Liver (tissue), 9 donors: ENCODE data around the gene CCDC15. TPM values are rescaled to one million over a fixed set of nuclear protein-coding genes. Genes with fewer than 3 reads are reported as not detected.
"Not testable (repeated sequence)": the region's sequence is repeated elsewhere in the genome, so short reads cannot be mapped to it uniquely, and the experiment has no call there.

Source experiments
- DNase-seq: peaks from one replicate; pipeline ENCODE4 v3.0.0-alpha.2; 2017; ENCODE audit warnings: low spot score
- H3K27ac ChIP-seq, 2 donors: one replicate each; pipeline ENCODE4 v1.7.0; 2013; ENCODE audit warnings: inconsistent platforms in 2 of 2, low read length in 2 of 2, control low read depth in 1 of 2, low read depth in 1 of 2, mild to moderate bottlenecking in 1 of 2
- H3K27me3 ChIP-seq, 4 donors: one replicate each; pipeline versions ENCODE4 v1.6.1 to v1.7.0; 2013; ENCODE audit warnings: low read length in 3 of 4, inconsistent platforms in 1 of 4, mild to moderate bottlenecking in 1 of 4, moderate library complexity in 1 of 4; ENCODE audit not compliant: control insufficient read depth in 4 of 4, insufficient read depth in 4 of 4
- H3K36me3 ChIP-seq, 4 donors: one replicate each; pipeline versions ENCODE4 v1.6.1 to v1.7.0; 2013; ENCODE audit warnings: low read length in 3 of 4, mild to moderate bottlenecking in 3 of 4, low read depth in 1 of 4, moderate library complexity in 1 of 4; ENCODE audit not compliant: control insufficient read depth in 4 of 4, insufficient read depth in 3 of 4
- H3K4me1 ChIP-seq, 4 donors: one replicate each; pipeline versions ENCODE4 v1.6.1 to v1.7.0; 2013; ENCODE audit warnings: low read length in 3 of 4, mild to moderate bottlenecking in 3 of 4, moderate library complexity in 1 of 4; ENCODE audit not compliant: control insufficient read depth in 4 of 4, insufficient read depth in 4 of 4
- H3K4me3 ChIP-seq, 3 donors: one replicate each; pipeline versions ENCODE4 v1.6.1 to v1.7.0; 2013; ENCODE audit warnings: low read length in 3 of 3, control low read depth in 1 of 3, low read depth in 1 of 3, mild to moderate bottlenecking in 1 of 3
- H3K9ac ChIP-seq, 2 donors: one replicate each; pipeline ENCODE4 v1.7.0; 2013; ENCODE audit warnings: low read length in 2 of 2, mild to moderate bottlenecking in 2 of 2, moderate library complexity in 2 of 2, control low read depth in 1 of 2, low read depth in 1 of 2
- H3K9me3 ChIP-seq, 4 donors: one replicate each; pipeline versions ENCODE4 v1.6.1 to v1.7.0; 2013; ENCODE audit warnings: low read length in 3 of 4; ENCODE audit not compliant: control insufficient read depth in 4 of 4
- EGR1 ChIP-seq, 2 donors: IDR thresholded peaks; 2 replicates each; pipeline ENCODE4 v1.6.1; 2016 to 2018; ENCODE audit warnings: antibody characterized with exemption in 2 of 2, low read depth in 2 of 2
- FOXA1 ChIP-seq: IDR thresholded peaks from 2 replicates; pipeline ENCODE4 v1.6.1; 2016; ENCODE audit warnings: antibody characterized with exemption
- FOXA2 ChIP-seq: IDR thresholded peaks from 2 replicates; pipeline ENCODE4 v1.6.1; 2016; ENCODE audit warnings: antibody characterized with exemption
- RAD21 ChIP-seq, 2 donors: IDR thresholded peaks; 2 replicates each; pipeline ENCODE4 v1.6.1; 2016; ENCODE audit warnings: antibody characterized with exemption in 2 of 2, mild to moderate bottlenecking in 2 of 2
- RXRA ChIP-seq, 2 donors: IDR thresholded peaks; 2 replicates each; pipeline ENCODE4 v1.6.1; 2017 to 2018; ENCODE audit warnings: antibody characterized with exemption in 2 of 2, mild to moderate bottlenecking in 1 of 2
- SP1 ChIP-seq: IDR thresholded peaks from 2 replicates; pipeline ENCODE4 v1.6.1; 2018; ENCODE audit warnings: antibody characterized with exemption, mild to moderate bottlenecking
- TAF1 ChIP-seq: conservative IDR thresholded peaks from 2 replicates; pipeline ENCODE4 v1.6.1; 2016; ENCODE audit warnings: antibody characterized with exemption, mild to moderate bottlenecking
- YY1 ChIP-seq: IDR thresholded peaks from 2 replicates; pipeline ENCODE4 v1.6.1; 2016; ENCODE audit warnings: antibody characterized with exemption, mild to moderate bottlenecking
- WGBS: extraction: QIAGEN DNeasy Blood & Tissue Kit; methylation state at CpG from one replicate; pipeline ENCODE4 v1.1.7; 2013; 5-methylcytosine and 5-hydroxymethylcytosine counted together
- polyA plus RNA-seq, 2 donors: library from polyadenylated mRNA; stranded (reverse) in 1 of 2; unstranded in 1 of 2; fragments of 200-250 nt in 1 of 2; fragments of >200 nt in 1 of 2; fragmentation: Nextera tagmentation in 1 of 2; extraction: Ambion mirVana in 1 of 2; gene quantifications; one replicate each; pipeline versions ENCODE4 v1.2.1 to v1.2.3, GENCODE V29; 2013 to 2015
- total RNA-seq, 2 donors: library from RNA; depleted of rRNA; stranded (reverse); fragments of >200 nt; gene quantifications; one replicate each; pipeline ENCODE4 v1.2.3, GENCODE V29; 2014
- TF ChIP-seq, protein P1 (sequence below): IDR thresholded peaks from 2 replicates; pipeline ENCODE4 v1.6.1; 2016; ENCODE audit warnings: antibody characterized with exemption
- TF ChIP-seq, protein P2 (sequence below): fragments of 150-350 bp; IDR thresholded peaks from 2 replicates; pipeline ENCODE4 v1.5.1; 2017; ENCODE audit warnings: improper control_type of control experiment, low read depth, low read length; ENCODE audit not compliant: missing input control
- donor health status: healthy.
- donor health status: healthy.
- donor health status: healthy.
- donor health status: healthy.
- donor health status: healthy.

Gene CCDC15
- total and polyA plus RNA-seq, 4 donors: 0.35 to 3.5 (median 0.88) TPM

GRCh38 chr11:124954590-124954955, 571 bp downstream of the CCDC15 start:
- Histone ChIP-seq H3K4me1 (peaks cover 4 to 14% (median 7%) of the 10 kb centered on the region in 4 donors), H3K36me3 (no peaks in the 10 kb centered on the region), H3K27me3 (no peaks in the 10 kb centered on the region), H3K27ac (no peak overlapping the region), H3K4me3 (peak overlapping the region; percentile 74 to 99 (median 88)), H3K9ac (peak overlapping the region in 1 of 2 donors; percentile 31), H3K9me3 (no peaks in the 10 kb centered on the region)
- TF ChIP-seq, protein P1, sequence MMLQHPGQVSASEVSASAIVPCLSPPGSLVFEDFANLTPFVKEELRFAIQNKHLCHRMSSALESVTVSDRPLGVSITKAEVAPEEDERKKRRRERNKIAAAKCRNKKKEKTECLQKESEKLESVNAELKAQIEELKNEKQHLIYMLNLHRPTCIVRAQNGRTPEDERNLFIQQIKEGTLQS: no peak
- no peak for TF ChIP-seq SP1
- no peak for DNase-seq
- 43% methylated on average over 6 of the region's 6 CpGs for WGBS

GRCh38 chr11:124955035-124955434, 1.0 kb downstream of the CCDC15 start:
- Histone ChIP-seq H3K27me3 (no peaks in the 10 kb centered on the region), H3K4me1 (peaks cover 4 to 14% (median 7%) of the 10 kb centered on the region in 4 donors), H3K27ac (no peak overlapping the region), H3K36me3 (no peaks in the 10 kb centered on the region), H3K9me3 (no peaks in the 10 kb centered on the region), H3K9ac (no peak overlapping the region), H3K4me3 (no peak overlapping the region)
- TF ChIP-seq TAF1: no peak
- TF ChIP-seq RXRA (IDR thresholded peaks at IDR 0.05): no peak
- DNase-seq: no peak

GRCh38 chr11:124961972-124962609, 8.1 kb downstream of the CCDC15 start:
- TF ChIP-seq EGR1 (IDR thresholded peaks at IDR 0.05; ENCODE audit: low read depth in 2 of 2) (no peak), FOXA2 (no peak), RAD21 (IDR thresholded peaks at IDR 0.05) (peak; percentile 97 to 99), FOXA1 (no peak), YY1 (peak; percentile 40)
- TF ChIP-seq, protein P2, sequence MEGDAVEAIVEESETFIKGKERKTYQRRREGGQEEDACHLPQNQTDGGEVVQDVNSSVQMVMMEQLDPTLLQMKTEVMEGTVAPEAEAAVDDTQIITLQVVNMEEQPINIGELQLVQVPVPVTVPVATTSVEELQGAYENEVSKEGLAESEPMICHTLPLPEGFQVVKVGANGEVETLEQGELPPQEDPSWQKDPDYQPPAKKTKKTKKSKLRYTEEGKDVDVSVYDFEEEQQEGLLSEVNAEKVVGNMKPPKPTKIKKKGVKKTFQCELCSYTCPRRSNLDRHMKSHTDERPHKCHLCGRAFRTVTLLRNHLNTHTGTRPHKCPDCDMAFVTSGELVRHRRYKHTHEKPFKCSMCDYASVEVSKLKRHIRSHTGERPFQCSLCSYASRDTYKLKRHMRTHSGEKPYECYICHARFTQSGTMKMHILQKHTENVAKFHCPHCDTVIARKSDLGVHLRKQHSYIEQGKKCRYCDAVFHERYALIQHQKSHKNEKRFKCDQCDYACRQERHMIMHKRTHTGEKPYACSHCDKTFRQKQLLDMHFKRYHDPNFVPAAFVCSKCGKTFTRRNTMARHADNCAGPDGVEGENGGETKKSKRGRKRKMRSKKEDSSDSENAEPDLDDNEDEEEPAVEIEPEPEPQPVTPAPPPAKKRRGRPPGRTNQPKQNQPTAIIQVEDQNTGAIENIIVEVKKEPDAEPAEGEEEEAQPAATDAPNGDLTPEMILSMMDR: peak; percentile 86
- H3K36me3 ChIP-seq: no peaks in the 10 kb centered on the region
- WGBS: 21% methylated on average over 5 of the region's 5 CpGs
- H3K4me3 ChIP-seq: no peak overlapping the region
- H3K9me3 ChIP-seq: no peaks in the 10 kb centered on the region
- H3K9ac ChIP-seq: no peak overlapping the region
- H3K4me1 ChIP-seq: no peaks in the 10 kb centered on the region
- DNase-seq: no peak
- no peak overlapping the region for H3K27ac ChIP-seq
- H3K27me3 ChIP-seq: no peaks in the 10 kb centered on the region

- not testable (repeated sequence) for H3K4me3 ChIP-seq, H3K9ac ChIP-seq, H3K36me3 ChIP-seq, H3K9me3 ChIP-seq, DNase-seq, H3K27me3 ChIP-seq, H3K27ac ChIP-seq, H3K4me1 ChIP-seq
- WGBS: 89% methylated on average over 13 of the region's 13 CpGs
Observed at GRCh38 chr11:124968197-124968596, 14.2 kb downstream of the CCDC15 start.
